Measurements from ENCODE around the gene ASPHD2.
"Not testable (repeated sequence)": the region's sequence is repeated elsewhere in the genome, so short reads cannot be mapped to it uniquely, and the experiment has no call there.

ASPHD2 gene

DNA sequence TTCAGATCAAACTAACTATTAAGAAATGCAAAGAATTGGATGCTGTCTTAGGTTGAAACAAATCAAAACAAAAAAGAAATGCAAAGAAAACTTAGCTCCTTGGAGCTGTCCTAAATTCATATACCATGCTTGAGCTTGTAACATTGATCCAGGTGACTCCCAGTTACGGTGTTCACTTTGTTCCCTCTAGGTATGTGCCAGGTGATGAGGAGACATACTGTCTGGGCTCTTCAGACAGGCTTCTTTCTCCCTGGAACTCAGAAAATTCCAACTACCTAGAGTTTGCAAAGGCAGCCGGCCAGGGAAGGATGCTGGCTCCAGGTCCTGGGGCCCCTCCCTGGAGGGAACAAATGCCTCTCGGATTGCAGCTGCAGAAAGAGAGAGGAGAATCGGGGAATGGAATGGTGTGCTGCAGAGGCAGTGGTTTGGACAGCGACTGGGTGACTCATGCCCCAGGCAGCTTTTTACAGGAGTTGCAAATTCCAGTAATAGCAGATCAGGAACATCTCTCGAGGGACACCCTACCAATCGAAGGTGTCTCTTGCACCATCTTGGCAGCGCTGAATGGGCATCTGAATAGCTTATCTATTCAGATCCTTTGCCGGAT, 12.3 kb upstream of the ASPHD2 start:
- peak; percentile 46 for DNase-seq (ENCODE audit: low spot score)

DNA sequence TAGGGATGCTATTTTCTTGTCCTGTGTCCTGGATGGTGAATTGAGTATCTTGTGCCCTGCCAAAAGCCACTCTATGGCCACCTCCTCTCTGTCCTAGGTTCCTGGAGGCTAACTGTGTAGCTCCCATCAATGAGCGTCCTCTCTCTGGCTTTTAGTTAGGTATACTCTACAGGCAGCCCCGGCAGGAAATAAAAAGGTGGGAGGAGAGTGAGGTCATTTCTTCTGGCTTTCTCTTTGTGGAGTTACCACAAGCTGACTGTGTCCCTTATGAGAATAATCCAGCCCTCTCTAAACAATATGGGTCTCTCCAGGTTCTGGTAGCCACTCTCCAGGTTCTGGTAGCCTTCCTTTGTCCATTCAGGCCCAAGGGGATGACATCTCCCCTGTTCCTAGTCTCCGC, 11.7 kb upstream of the ASPHD2 start:
- DNase-seq (ENCODE audit: low spot score) = no peak

DNA sequence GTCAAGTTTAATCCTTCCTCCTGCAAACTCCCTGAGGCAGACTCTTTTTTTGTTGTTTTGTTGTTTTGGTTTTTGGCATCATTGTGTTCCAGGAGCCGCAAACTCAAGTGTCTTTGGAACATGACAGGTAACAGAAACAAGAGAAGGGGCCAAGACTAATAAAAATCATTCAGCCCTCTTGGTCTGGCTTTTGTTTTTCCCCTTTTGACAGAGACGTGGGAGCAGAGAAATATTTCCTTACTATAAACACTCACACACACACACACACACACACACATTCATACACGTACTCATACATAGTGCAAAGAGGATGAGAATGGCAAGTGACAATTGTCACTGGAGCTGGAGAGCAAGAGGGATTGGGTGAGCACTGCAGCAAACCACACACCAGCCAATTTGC, 10.4 kb upstream of the ASPHD2 start:
- DNase-seq (ENCODE audit: low spot score) = no peak

DNA sequence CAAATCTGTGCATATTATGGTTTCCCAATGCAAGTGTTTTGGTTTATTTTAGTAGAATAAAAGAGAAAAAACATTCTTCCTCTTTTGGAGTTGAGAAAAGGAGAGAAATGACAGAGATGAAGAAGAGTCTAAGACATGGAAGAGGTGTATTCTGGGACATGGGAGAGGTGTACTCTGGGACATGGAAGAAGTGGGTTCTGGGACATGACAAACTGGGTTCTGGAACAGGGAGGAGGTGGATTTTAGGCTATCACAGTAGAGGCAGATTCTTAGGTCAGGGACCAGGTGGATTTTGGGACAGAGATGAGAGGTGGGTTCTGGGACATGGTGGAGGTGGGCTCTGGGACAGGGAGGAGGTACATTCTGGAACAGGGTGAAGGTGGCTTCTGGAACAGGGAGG, 2.1 kb upstream of the ASPHD2 start:
- no peak for DNase-seq (ENCODE audit: low spot score)

DNA sequence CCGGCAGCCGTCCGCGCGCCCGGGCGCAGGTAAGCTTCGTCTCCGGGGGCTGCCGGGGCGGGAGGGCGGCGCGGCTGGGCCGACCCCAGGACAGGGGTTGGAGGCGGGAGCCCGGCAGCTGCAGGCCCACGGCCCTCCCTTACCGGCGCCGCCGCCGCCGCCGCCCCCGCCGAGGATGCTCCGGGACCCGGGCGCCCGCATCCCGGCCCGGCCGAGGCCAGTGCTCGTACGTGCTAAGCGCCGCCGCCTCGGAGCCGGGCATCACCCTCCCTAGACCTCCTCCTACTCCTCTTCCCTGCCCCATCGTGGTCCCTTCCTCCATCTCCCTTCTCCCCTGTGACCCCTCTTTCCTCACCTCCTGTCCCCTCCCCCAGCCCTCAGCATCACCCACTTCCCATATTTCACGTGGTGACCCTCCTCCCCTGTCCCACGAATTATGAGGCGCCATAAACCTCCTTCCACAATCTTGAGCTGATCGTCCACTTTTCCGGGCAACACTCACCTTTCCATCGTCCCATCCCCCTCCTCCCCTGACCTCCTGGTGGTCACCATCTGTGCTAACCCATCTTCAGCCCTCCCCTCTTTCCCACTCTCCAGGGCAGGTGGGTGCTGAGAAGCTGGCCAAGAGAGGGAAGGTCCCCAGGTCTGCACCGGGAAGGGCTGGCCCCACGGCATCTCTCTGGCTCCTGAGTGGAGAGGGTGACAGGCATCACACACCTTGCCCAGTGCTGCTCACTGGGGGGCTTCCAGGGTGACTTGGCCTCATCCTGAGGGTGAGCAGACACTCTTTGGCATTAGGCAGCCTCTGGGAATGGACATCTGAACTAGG, 612 bp downstream of the ASPHD2 start:
- DNase-seq (ENCODE audit: low spot score) = no peak

DNA sequence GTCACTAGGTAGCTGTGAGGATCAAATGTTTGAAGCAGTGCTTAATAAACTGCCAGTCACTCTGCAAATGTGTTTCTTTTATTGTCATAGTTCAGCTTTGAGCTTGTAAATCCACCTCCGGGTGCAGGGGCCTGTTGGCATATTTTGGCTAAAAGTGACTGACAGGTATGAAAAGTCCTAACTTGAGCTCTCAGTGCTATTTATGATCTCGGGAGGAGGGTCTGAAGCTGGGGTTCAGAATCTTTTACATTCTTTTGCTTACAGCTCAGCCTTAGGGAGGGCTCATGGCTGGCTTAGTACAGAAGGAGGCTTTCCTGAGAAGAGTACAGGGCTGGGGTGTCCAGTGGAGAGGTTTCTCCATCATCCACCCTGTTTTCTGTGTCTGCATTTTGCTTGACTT, 1.5 kb downstream of the ASPHD2 start:
- DNase-seq (ENCODE audit: low spot score) = no peak

DNA sequence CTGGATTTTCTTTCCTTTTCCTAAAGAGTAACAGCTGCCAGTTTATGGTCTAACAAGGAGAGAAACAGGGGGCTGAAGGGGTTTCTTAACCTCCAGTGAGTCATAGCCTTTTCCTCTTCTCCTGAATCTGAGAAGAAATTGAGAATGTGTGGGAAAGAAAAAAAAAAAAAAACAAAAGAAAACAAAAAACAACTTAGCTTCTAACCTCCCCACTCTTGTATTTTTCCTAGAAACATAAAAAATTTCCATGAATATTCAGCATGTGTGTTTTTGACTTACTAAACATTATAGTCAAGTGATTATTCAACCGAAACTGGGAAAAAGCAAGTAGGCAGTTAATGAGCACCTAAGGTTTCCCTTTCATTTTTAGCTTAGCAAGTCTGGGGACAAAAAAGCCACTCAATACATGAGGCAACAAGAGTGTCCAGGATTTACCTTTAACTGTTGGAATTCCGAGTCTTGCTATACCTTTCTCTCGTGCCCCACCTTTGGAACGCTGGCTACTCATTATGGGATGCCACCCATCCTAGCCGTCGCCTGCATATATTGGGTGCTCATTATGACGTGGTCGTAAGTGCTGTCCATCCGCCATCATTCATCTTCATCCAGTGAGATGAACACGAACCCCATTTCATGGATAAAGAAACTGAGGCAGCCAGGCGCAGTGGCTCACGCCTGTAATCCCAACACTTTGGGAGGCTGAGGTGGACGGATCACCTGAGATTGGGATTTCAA, 2.4 kb downstream of the ASPHD2 start:
- no peak for DNase-seq (ENCODE audit: low spot score)

DNA sequence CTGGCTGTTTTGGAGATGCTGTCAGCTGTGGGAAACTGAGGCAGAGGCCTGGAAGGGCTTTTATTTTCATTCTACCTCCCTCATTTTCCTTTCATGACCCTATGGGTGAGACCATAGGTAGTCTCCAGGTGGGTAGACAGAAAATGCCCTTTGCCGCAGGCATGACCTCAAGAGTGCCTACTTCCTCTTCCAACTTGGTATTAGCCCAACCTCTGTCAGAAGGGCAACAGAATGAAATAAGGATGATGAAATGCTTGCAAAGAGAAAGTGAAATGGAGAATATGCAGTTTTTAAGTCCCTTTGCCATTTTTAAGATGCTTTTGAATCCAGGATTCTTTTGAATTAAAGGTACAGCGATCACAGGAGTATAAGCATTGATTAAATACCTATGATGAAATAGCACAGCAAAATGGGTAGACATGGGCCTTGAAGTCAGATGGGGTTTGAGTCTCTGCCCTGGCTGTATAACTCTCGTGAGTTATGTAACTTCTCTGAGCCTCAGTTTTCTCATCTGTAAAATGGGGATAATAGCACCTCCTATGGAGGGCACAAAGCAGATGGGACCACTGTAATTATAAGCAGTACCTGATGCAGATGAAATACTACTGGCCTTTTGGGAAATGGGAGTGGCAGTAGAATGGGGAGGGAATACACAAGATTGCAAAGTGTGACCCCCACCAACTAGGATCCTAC, 3.7 kb downstream of the ASPHD2 start:
- no peak for DNase-seq (ENCODE audit: low spot score)

DNA sequence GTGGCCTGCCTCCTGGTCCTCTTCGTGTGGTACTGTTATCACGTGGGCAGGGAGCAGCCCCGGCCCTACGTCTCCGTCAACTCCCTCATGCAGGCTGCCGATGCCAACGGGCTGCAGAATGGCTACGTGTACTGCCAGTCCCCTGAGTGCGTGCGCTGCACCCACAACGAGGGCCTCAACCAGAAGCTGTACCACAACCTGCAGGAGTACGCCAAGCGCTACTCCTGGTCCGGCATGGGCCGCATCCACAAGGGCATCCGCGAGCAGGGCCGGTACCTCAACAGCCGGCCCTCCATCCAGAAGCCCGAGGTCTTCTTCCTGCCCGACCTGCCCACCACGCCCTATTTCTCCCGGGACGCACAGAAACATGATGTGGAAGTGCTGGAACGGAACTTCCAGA, 4.7 kb downstream of the ASPHD2 start:
- DNase-seq (ENCODE audit: low spot score) = no peak

DNA sequence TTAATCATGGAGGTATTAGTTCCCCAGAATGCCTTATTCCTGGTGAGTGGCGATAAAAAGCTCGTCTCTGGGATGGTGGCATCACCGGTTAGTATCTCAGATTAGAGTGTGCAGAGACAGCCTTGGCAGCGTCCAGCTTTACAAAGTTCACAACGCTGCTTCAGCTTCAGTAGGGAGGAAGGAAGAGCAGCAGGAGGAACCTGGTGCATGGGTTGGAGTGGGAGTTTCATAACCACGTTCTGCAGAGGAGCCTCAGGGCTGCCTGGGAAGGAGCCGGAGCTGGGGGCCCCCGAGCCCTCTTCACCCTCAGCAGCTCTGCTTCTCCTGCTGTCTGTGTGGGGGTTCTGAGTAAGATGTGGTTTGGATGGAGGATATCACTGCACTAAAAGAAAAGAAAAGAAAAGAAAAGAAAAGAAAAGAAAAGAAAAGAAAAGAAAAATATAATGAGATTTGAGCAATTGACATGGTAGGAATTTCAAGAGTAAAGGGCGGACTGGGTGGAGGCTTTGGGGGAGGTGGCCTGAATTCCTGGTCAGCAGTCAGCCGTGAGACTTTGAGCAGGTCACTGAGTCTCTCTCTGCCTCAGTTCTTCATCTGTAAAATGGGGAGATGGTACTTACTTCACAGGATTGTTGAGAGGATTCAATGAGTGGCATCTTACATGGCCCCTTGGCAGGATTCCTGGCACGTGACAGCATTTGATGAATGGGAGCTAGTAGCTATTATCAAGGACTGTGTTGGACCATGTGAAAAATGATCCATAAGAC, 6.5 kb downstream of the ASPHD2 start:
- no peak for DNase-seq (ENCODE audit: low spot score)

DNA sequence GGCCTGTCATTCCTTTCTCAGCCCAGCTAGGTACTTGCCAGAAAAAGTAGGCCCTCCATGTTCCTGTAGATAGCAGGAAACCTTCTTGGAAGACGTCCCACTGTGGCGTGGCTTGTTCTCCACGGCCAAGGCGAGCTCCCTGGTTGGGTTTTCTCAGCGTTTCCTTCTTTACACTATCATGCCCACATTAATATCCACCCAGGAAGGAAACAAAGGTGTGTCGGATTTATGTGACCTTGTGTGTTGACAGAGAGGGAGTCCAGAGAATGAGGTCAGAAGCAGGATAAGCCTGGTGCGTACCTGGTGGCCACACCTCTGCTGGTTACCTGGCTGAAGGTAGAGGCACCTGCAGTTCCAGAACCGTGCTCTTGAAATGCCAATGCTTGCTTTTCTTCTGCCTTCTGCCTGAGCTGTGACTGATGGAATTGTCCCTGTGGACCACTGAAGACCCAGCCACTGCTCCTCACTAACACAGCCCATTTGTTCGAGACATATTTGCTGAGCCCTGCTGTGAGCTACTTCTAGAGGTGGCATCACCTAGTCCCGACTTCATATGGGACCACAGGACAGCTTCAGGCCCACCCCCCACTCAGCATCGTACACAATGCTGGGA, 7.9 kb downstream of the ASPHD2 start:
- peak; percentile 62 for DNase-seq (ENCODE audit: low spot score)

DNA sequence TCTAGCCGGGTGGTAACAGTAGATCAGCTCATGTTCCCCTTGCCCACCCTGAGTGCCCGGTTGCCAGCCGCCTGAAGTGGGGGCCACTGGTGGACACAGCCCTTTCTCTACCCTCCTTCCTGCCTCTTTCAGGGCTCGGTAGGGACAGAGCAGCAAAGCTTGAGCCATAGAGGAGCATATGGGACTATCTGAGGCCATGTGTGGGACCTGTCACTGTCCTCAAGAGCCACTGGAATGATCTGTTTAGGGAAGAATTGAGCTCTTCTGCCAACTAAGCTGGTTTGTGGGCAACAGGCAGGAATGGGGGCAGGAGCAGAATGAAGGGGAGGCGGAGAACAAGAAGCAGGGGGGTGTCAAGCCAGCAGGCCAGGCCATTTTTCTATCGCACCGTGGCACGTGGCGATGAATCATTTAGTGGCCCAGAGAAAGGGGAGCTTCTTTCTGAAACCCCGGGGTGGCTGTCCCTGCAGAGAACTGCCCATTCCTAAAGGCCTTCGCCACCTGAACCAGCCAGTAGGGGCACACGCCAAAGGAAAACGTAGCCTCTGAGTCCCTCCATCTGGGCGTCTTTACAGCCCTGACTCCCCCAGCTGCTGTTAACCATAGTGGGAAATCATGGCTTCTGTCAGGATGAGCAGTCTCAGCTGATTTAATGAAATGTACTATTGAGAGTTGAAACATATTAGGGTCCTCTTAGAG, 8.8 kb downstream of the ASPHD2 start:
- DNase-seq (ENCODE audit: low spot score) = no peak

DNA sequence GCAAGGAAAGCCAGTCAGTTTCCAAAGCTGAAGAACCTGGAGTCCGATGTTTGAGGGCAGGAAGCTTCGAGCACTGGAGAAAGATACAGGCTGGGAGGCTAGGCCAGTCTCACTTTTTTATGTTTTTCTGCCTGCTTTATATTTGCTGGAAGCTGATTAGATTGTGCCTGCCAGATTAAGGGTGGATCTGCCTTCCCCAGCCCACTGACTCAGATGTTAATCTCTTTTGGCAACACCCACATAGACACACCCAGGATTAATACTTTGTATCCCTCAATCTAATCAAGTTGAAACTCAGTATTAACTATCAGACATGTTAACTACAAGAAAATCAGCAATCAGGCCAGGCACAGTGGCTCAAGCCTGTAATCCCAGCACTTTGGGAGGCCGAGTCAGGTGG, 9.7 kb downstream of the ASPHD2 start:
- DNase-seq (ENCODE audit: low spot score) = not testable (repeated sequence)

DNA sequence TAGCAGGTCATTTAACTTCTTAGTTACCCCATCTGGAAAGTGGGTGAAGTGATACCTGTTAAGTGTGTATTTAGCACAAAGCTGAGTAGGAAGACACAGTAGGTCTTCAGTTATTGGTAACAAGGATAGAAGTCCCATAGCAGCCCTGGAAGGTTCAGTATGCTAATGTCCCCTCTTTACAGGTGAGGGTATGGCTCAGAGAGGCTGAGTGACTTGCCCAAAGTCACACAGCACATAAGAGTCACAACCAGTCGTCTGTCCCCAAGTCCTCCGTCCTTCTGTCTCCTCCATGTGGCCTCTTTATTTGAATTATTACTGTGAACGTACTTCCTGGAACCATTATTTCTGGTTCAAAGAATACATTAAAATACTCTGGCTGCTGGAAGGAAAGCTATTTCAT, 10.5 kb downstream of the ASPHD2 start:
- DNase-seq (ENCODE audit: low spot score) = no peak

DNA sequence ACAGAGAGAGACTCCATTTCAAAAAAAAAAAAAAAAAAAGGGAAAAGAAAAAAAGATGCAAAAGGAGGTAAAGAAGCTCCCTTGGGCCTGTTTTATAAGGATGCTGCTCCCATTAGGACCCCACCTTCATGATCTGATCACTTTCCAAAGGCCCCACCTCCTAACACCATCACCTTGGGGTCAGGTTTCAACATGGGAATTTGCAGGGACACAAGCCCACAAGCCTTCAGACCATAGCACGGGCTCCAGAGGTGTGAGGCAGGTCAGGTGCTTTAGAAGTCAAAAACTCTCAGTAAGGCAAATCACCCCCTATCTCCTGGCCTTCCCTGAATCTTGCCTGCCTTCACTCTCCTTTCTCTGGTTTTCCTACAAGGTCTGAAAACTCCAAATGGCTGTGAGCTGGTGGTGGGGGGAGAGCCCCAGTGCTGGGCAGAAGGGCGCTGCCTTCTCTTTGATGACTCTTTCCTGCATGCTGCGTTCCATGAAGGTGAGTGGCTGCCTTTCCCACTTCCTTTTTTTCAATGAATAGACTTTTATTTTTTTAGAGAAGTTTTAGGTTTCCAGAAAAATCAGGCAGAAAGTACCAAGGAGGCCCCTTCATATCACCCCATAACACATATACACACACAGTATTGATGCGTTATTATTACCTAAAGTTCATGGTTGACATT, 13.2 kb downstream of the ASPHD2 start:
- DNase-seq (ENCODE audit: low spot score) = no peak

DNA sequence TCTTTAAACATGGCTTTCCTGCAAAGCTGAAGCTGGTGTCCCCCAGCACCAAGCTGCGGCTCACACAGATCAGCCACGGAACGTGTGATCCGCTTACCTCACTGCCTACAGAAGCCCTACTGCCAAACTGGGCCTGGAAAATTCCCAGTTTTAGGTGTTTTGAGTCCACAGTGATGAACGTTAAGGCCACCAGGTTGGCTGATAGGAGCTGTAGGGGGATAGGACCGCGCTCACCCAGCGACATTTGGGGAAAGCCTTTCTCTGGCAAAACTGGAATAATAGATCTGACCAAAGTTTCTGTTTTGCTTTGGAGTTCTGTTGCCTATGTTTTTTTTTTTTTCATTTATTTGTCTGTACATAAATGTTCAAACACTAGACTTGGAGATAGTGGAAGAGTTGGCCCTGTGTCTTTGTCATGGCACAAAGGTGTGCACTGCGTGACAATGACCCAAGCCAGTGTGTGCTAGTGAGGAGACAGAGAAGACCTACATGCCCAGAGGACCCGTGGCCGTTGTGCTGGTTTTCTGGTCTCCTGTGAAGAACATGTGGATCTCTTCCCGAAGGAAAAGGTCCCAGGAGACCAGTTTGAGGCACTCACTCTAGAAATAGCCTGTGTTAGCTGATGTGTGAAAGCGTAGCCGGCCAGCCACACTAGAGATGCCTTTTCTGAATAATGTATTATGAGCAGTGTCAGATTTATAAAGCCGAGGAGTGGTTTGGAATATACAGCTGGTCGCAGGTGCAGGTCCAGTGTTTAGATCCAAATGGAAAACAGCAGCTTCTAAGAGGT, 15.0 kb downstream of the ASPHD2 start:
- no peak for DNase-seq (ENCODE audit: low spot score)

DNA sequence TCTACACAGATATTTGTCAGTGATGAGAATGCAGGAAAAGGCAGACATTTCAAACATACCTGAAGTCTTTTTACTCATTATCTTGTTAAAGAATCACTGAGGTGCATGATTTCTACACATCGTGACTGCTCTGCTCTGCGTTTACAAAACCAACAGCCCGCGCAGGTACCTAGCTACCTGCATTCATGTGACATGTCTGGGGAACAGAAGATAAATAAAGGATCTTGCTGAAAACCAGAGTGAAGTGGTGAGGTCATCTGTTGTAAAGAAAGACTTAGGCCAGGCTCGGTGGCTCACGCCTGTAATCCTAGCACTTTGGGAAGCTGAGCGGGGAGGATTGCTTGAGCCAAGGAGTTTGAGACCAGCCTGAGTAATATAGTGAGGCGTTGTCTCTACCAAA, 15.7 kb downstream of the ASPHD2 start:
- no peak for DNase-seq (ENCODE audit: low spot score)

DNA sequence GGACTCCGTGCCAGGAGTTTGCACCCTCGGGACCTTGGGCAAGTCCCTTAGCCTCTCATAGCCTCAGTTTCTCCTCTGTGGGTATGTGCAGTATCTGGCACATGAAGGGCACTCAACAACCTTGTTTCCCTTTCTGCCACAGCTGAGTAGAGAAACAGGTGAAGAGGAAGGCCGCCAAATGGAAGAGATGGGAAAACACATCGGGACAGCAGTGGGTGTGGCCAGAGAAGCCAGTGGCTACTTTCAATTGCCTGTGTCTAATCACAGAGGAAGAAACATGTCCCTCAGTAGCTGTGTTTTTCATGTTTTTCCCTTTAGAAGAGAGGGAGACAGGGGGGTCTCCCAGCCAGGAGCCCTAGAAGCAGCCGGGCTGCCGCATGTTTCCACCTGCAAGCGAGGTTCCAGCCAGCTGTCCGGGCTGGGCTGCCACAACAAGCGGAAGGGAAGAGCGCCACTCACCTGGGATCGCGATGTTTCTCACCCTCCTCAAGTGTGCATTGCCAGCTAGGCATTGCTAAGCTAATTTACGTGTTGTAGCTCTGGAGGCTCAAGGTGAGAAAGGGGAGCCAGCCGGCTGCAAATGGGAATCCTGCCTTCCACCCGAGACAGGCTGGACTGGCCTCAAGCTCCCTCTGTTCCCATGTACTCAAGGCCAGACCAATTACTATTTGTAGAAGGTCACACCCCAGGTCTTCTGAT, 16.7 kb downstream of the ASPHD2 start:
- DNase-seq (ENCODE audit: low spot score) = no peak

Data from LoVo (cell line).